A549 (cell line): Measurements from ENCODE around the gene TRIM54.

Source experiments
- CTCF ChIP-seq: fragments of >200 bp; sonication (Bioruptor Twin); formaldehyde crosslinking; IDR thresholded peaks from 3 replicates; pipeline ENCODE4 v1.5.1; 2016
- FOXS1 ChIP-seq: fragments of 250-450 bp; sonication (Bioruptor Pico); IDR thresholded peaks from 2 replicates; pipeline ENCODE4 v1.5.0; 2020; ENCODE audit warnings: mild to moderate bottlenecking, moderate library complexity
- HOXA7 ChIP-seq: fragments of 250-450 bp; sonication (Bioruptor Pico); IDR thresholded peaks from 2 replicates; pipeline ENCODE4 v1.5.0; 2020; ENCODE audit warnings: mild to moderate bottlenecking, moderate library complexity
- MAX ChIP-seq: IDR thresholded peaks from 2 replicates; pipeline ENCODE4 v1.6.1; 2012
- MYC ChIP-seq: IDR thresholded peaks from 2 replicates; pipeline ENCODE4 v1.6.1; 2012; ENCODE audit warnings: mild to moderate bottlenecking, inconsistent platforms, low read length, improper control_type of control experiment, borderline replicate concordance
- POLR2A ChIP-seq: IDR thresholded peaks from 2 replicates; pipeline ENCODE4 v1.6.1; 2012; ENCODE audit warnings: mild to moderate bottlenecking, low read length
- POLR2AphosphoS2 ChIP-seq: conservative IDR thresholded peaks from 2 replicates; pipeline ENCODE4 v1.6.1; 2012; ENCODE audit warnings: low read length, improper control_type of control experiment, inconsistent platforms
- RFX5 ChIP-seq: fragments of 450-650 bp; IDR thresholded peaks from 2 replicates; pipeline ENCODE4 v1.7.1; 2014; ENCODE audit warnings: antibody characterized with exemption, mild to moderate bottlenecking, moderate library complexity

GRCh38 chr2:27315122-27315521, 32.9 kb downstream of the TRIM54 start:
- TF ChIP-seq CTCF = no peak
- no peak for TF ChIP-seq MYC
- no peak for TF ChIP-seq HOXA7 (CRISPR knock-in tag)
- no peak for TF ChIP-seq MAX
- TF ChIP-seq POLR2AphosphoS2 = no peak
- no peak for TF ChIP-seq RFX5
- no peak for TF ChIP-seq POLR2A
- no peak for TF ChIP-seq FOXS1 (CRISPR knock-in tag)
